ENCODE measurements around the gene PRR15L.
"Not testable (repeated sequence)": the region's sequence is repeated elsewhere in the genome, so short reads cannot be mapped to it uniquely, and the experiment has no call there.

PRR15L gene

GRCh38 chr17:47929218-47930000, 28.3 kb downstream of the PRR15L start:
- Mint-ChIP-seq H3K27me3 (no peaks in the 10 kb centered on the region), H3K9me3 (no peaks in the 10 kb centered on the region), H3K4me3 (no peak overlapping the region), H3K36me3 (ENCODE audit: insufficient read depth) (peaks cover 38% of the 10 kb centered on the region), H3K27ac (no peak overlapping the region), H3K4me1 (ENCODE audit: low read depth in 2 of 2) (no peaks in the 10 kb centered on the region)
- DNase-seq (no peak), ATAC-seq (replicated peaks) (no peak)

- H3K27ac Mint-ChIP-seq, result peak overlapping the region in 1 of 2 donors; percentile 52
- H3K9me3 Mint-ChIP-seq, result no peaks in the 10 kb centered on the region
- peaks cover 48% of the 10 kb centered on the region for H3K36me3 Mint-ChIP-seq (ENCODE audit: insufficient read depth)
- no peaks in the 10 kb centered on the region for H3K4me1 Mint-ChIP-seq (ENCODE audit: low read depth in 2 of 2)
- H3K4me3 Mint-ChIP-seq, result no peak overlapping the region
- H3K27me3 Mint-ChIP-seq, result no peaks in the 10 kb centered on the region
- DNase-seq (no peak), ATAC-seq (replicated peaks) (no peak)
Observed at GRCh38 chr17:47928415-47928814, 29.3 kb downstream of the PRR15L start.

GRCh38 chr17:47927821-47928400, 29.8 kb downstream of the PRR15L start:
- no peaks in the 10 kb centered on the region for H3K9me3 Mint-ChIP-seq
- peaks cover 53% of the 10 kb centered on the region for H3K36me3 Mint-ChIP-seq (ENCODE audit: insufficient read depth)
- no peaks in the 10 kb centered on the region for H3K27me3 Mint-ChIP-seq
- no peak for DNase-seq
- no peaks in the 10 kb centered on the region for H3K4me1 Mint-ChIP-seq (ENCODE audit: low read depth in 2 of 2)
- no peak overlapping the region for H3K4me3 Mint-ChIP-seq
- no peak for ATAC-seq (replicated peaks)
- peak overlapping the region in 1 of 2 donors; percentile 52 for H3K27ac Mint-ChIP-seq

- H3K27me3 Mint-ChIP-seq, result no peaks in the 10 kb centered on the region
- H3K36me3 Mint-ChIP-seq (ENCODE audit: insufficient read depth), result peaks cover 58% of the 10 kb centered on the region
- H3K9me3 Mint-ChIP-seq, result no peaks in the 10 kb centered on the region
- ATAC-seq (replicated peaks) (no peak), DNase-seq (no peak)
- H3K4me3 Mint-ChIP-seq, result no peak overlapping the region
- no peak overlapping the region for H3K27ac Mint-ChIP-seq
- peaks cover 2 to 7% of the 10 kb centered on the region in 2 donors for H3K4me1 Mint-ChIP-seq (ENCODE audit: low read depth in 2 of 2)
Observed at GRCh38 chr17:47925678-47925988, 32.0 kb downstream of the PRR15L start.

GRCh38 chr17:47924785-47925677, 32.7 kb downstream of the PRR15L start:
- DNase-seq (no peak), ATAC-seq (replicated peaks) (no peak)
- Mint-ChIP-seq H3K36me3 (ENCODE audit: insufficient read depth) (peaks cover 64% of the 10 kb centered on the region), H3K27ac (no peak overlapping the region), H3K4me1 (ENCODE audit: low read depth in 2 of 2) (peaks cover 2 to 8% of the 10 kb centered on the region in 2 donors), H3K4me3 (no peak overlapping the region), H3K27me3 (no peaks in the 10 kb centered on the region), H3K9me3 (no peaks in the 10 kb centered on the region)

- H3K9me3 Mint-ChIP-seq; H3K4me3 Mint-ChIP-seq; DNase-seq; ATAC-seq (replicated peaks); H3K27me3 Mint-ChIP-seq: not testable (repeated sequence)
- peaks cover 49% of the 10 kb centered on the region for H3K36me3 Mint-ChIP-seq (ENCODE audit: insufficient read depth)
- H3K4me1 Mint-ChIP-seq (ENCODE audit: low read depth in 2 of 2), result peaks cover 4 to 11% of the 10 kb centered on the region in 2 donors
- peak overlapping the region; percentile 1 to 44 for H3K27ac Mint-ChIP-seq
Observed at GRCh38 chr17:47919889-47920288, 37.8 kb downstream of the PRR15L start.

- no peaks in the 10 kb centered on the region for H3K27me3 Mint-ChIP-seq
- no peak for ATAC-seq (replicated peaks)
- peak overlapping the region in 1 of 2 donors; percentile 77 for H3K27ac Mint-ChIP-seq
- peaks cover 42% of the 10 kb centered on the region for H3K36me3 Mint-ChIP-seq (ENCODE audit: insufficient read depth)
- no peaks in the 10 kb centered on the region for H3K9me3 Mint-ChIP-seq
- H3K4me3 Mint-ChIP-seq, result no peak overlapping the region
- DNase-seq, result no peak
- peaks cover 6 to 11% of the 10 kb centered on the region in 2 donors for H3K4me1 Mint-ChIP-seq (ENCODE audit: low read depth in 2 of 2)
Observed at GRCh38 chr17:47918991-47919390, 38.7 kb downstream of the PRR15L start.

- Mint-ChIP-seq H3K27me3 (no peaks in the 10 kb centered on the region), H3K4me1 (ENCODE audit: low read depth in 2 of 2) (peaks cover 6 to 11% of the 10 kb centered on the region in 2 donors), H3K36me3 (ENCODE audit: insufficient read depth) (peaks cover 32% of the 10 kb centered on the region), H3K4me3 (no peak overlapping the region), H3K27ac (peak overlapping the region; percentile 60 to 77), H3K9me3 (no peaks in the 10 kb centered on the region)
- DNase-seq (no peak), ATAC-seq (replicated peaks) (peak; percentile 26)
Observed at GRCh38 chr17:47918006-47918405, 39.7 kb downstream of the PRR15L start.

- H3K4me3 Mint-ChIP-seq, result no peak overlapping the region
- H3K4me1 Mint-ChIP-seq (ENCODE audit: low read depth in 2 of 2), result peaks cover 6 to 11% of the 10 kb centered on the region in 2 donors
- H3K9me3 Mint-ChIP-seq, result no peaks in the 10 kb centered on the region
- H3K27ac Mint-ChIP-seq, result peak overlapping the region; percentile 60 to 77
- H3K27me3 Mint-ChIP-seq, result no peaks in the 10 kb centered on the region
- no peak for DNase-seq
- no peak for ATAC-seq (replicated peaks)
- H3K36me3 Mint-ChIP-seq (ENCODE audit: insufficient read depth), result peaks cover 28% of the 10 kb centered on the region
Observed at GRCh38 chr17:47917581-47917980, 40.1 kb downstream of the PRR15L start.

GRCh38 chr17:47916489-47917208, 41.0 kb downstream of the PRR15L start:
- H3K4me1 Mint-ChIP-seq (ENCODE audit: low read depth in 2 of 2), result peaks cover 4 to 7% of the 10 kb centered on the region in 2 donors
- peaks cover 30% of the 10 kb centered on the region for H3K36me3 Mint-ChIP-seq (ENCODE audit: insufficient read depth)
- H3K9me3 Mint-ChIP-seq, result no peaks in the 10 kb centered on the region
- no peaks in the 10 kb centered on the region for H3K27me3 Mint-ChIP-seq
- H3K27ac Mint-ChIP-seq, result peak overlapping the region; percentile 60 to 77
- no peak overlapping the region for H3K4me3 Mint-ChIP-seq
- DNase-seq (no peak), ATAC-seq (replicated peaks) (no peak)

GRCh38 chr17:47915776-47916398, 41.8 kb downstream of the PRR15L start:
- Mint-ChIP-seq H3K9me3 (no peaks in the 10 kb centered on the region), H3K27ac (peak overlapping the region; percentile 16 to 55), H3K27me3 (no peaks in the 10 kb centered on the region), H3K4me1 (ENCODE audit: low read depth in 2 of 2) (peaks cover 4 to 6% of the 10 kb centered on the region in 2 donors), H3K36me3 (ENCODE audit: insufficient read depth) (peaks cover 30% of the 10 kb centered on the region), H3K4me3 (no peak overlapping the region)
- no peak for DNase-seq
- no peak for ATAC-seq (replicated peaks)

GRCh38 chr17:47914306-47914948, 43.3 kb downstream of the PRR15L start:
- Mint-ChIP-seq H3K4me1 (ENCODE audit: low read depth in 2 of 2) (peaks cover 5 to 7% of the 10 kb centered on the region in 2 donors), H3K27ac (peak overlapping the region; percentile 86 to 91), H3K9me3 (no peaks in the 10 kb centered on the region), H3K27me3 (no peaks in the 10 kb centered on the region), H3K4me3 (no peak overlapping the region), H3K36me3 (ENCODE audit: insufficient read depth) (peaks cover 18% of the 10 kb centered on the region)
- DNase-seq, result no peak
- ATAC-seq (replicated peaks), result no peak
